ENCODE results near the gene NDUFB3.
"Not testable (repeated sequence)": the region's sequence is repeated elsewhere in the genome, so short reads cannot be mapped to it uniquely, and the experiment has no call there.

The NDUFB3 gene

DNA sequence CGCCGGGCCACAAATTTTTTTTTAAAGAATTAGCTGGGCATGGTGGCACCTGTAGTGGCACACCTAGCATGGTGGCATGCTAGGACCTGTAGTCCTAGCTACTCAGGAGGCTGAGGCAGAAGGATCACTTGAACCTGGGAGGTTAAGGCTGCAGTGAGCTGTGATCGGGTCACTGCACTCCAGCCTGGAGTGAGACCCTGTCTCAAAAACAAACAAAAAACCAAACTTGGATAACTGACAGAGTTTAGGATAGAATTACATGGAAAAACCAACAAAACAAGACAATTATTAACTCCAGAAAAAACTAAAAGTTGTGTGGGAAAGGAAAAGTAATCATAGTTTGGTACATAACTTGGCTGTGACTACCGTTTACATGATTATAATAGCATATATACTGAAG, 42.5 kb downstream of the NDUFB3 start:
- H3K4me3 ChIP-seq (ENCODE audit: low read depth, low read length) = peak overlapping the region; percentile 88
- no peak for DNase-seq (ENCODE audit: low read depth)
- TF ChIP-seq, protein P1, sequence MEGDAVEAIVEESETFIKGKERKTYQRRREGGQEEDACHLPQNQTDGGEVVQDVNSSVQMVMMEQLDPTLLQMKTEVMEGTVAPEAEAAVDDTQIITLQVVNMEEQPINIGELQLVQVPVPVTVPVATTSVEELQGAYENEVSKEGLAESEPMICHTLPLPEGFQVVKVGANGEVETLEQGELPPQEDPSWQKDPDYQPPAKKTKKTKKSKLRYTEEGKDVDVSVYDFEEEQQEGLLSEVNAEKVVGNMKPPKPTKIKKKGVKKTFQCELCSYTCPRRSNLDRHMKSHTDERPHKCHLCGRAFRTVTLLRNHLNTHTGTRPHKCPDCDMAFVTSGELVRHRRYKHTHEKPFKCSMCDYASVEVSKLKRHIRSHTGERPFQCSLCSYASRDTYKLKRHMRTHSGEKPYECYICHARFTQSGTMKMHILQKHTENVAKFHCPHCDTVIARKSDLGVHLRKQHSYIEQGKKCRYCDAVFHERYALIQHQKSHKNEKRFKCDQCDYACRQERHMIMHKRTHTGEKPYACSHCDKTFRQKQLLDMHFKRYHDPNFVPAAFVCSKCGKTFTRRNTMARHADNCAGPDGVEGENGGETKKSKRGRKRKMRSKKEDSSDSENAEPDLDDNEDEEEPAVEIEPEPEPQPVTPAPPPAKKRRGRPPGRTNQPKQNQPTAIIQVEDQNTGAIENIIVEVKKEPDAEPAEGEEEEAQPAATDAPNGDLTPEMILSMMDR (IDR thresholded peaks at IDR 0.05; ENCODE audit: insufficient read depth, low read depth, low read length, missing control alignments) = no peak

DNA sequence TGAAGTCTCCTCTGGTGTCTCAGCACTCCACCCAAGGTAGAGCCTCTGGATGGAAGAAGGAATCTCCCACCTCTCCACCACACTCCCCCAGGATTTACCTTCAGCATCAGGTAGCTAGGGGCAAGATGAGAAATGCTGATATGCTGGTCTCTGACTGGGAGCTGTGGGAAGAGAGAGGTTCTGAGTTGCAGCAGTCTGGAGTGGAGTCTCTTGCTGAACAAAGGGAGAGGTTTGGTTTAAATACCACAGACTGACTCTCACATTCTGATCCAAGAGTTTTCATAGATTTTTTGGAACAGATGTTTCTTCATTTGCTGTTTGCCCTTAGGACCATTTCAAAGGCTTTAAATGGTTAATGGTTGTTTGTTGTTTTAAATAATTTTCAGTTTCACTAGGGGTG, 43.0 kb downstream of the NDUFB3 start:
- peak overlapping the region; percentile 88 for H3K4me3 ChIP-seq (ENCODE audit: low read depth, low read length)
- TF ChIP-seq, protein P1 (IDR thresholded peaks at IDR 0.05; ENCODE audit: insufficient read depth, low read depth, low read length, missing control alignments) = no peak
- DNase-seq (ENCODE audit: low read depth) = no peak

DNA sequence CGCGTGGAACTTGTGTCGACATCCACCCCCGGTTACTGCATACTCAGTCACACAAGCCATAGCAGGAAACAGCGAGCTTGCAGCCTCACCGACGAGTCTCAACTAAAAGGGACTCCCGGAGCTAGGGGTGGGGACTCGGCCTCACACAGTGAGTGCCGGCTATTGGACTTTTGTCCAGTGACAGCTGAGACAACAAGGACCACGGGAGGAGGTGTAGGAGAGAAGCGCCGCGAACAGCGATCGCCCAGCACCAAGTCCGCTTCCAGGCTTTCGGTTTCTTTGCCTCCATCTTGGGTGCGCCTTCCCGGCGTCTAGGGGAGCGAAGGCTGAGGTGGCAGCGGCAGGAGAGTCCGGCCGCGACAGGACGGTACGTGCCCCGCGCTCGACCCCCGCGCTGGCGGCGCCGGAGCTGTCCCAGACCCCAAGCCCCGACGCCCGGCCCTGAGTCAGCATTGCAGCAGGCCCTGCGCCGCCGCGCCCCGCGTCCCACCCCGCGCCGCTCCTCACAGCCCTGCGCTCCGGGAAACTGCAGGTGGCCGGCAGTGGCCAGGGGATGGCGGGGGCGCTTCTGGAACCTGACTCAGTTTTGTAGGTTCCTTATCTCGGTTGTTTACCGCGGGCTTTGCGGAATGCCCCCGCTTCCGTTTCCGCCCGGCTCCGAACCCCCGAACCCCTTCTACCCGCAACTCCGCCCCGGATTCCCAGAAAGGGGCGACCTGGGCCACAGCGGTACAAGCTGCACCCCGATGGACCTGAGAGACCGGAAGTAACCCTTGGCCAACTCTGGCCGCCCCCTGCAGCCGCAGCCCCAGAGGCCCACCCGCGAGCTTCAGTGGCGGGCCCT, 44.5 kb downstream of the NDUFB3 start, which contains the start of gene CFLAR:
Gene CFLAR, plus strand, starts transcription at position 50 of the 844 bp plus-strand sequence. CDS start 13,702 bp downstream, outside the sequence.
- peak; percentile 94 for DNase-seq (ENCODE audit: low read depth)
- TF ChIP-seq, protein P1 (IDR thresholded peaks at IDR 0.05; ENCODE audit: insufficient read depth, low read depth, low read length, missing control alignments) = no peak
- peak within 1 kb of the TSS; percentile 88 for H3K4me3 ChIP-seq (ENCODE audit: low read depth, low read length)

DNA sequence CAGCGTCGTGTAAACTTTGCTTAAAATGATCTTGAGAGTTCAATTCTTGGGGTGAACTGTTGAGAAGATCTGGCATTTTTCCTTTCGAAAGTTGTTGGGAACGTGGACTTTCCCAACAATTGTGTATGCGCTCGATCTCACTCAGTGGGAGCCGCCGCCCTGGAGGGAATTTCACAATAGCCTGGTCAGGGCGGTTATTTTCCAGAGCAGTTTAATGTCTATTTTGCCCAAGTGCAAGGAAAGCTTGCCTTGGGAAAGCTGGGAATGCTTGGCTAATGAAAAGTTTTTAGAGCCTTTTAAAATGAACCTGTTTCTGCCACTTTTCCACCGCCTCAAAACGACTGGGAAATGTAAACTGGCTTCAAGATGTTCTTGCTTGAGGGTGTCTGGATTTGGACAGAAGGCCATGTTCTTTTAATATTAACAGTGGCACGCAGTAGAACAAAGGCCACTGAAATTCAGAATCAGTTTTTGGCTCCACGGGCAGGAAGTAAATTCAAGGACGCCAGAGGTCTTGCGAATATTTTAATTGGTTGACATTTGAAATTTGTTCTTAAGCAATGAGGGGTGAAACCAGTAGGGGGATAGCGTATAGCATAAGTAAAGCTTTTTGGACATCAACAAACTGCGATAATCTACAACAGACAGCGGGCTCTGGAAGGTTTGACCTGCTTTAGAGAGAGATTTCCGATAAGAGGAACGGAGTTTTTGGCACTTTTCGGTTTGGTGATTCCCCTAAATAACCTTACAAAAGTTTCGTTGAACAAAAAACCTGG, 45.3 kb downstream of the NDUFB3 start:
- peak overlapping the region; percentile 88 for H3K4me3 ChIP-seq (ENCODE audit: low read depth, low read length)

DNA sequence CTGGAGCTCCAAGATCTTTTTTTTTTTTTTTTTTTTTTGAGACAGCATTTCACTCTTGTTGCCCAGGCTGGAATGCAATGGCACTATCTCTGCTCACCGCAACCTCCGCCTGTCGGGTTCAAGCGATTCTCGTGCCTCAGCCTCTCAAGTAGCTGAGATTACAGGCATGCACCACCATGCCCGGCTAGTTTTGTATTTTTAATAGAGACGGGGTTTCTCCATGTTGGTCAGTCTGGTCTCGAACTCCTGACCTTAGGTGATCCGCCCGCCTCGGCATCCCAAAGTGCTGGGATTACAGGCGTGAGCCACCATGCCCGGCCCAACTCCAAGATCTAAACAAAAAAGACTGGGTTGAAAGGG, 45.9 kb downstream of the NDUFB3 start:
- DNase-seq (ENCODE audit: low read depth) = not testable (repeated sequence)
- peak overlapping the region; percentile 88 for H3K4me3 ChIP-seq (ENCODE audit: low read depth, low read length)

More for the DNA sequence above, 45.3 kb downstream of the NDUFB3 start:
- DNase-seq (ENCODE audit: low read depth) = peak; percentile 94
- TF ChIP-seq, protein P1 (IDR thresholded peaks at IDR 0.05; ENCODE audit: insufficient read depth, low read depth, low read length, missing control alignments) = peak; percentile 37

DNA sequence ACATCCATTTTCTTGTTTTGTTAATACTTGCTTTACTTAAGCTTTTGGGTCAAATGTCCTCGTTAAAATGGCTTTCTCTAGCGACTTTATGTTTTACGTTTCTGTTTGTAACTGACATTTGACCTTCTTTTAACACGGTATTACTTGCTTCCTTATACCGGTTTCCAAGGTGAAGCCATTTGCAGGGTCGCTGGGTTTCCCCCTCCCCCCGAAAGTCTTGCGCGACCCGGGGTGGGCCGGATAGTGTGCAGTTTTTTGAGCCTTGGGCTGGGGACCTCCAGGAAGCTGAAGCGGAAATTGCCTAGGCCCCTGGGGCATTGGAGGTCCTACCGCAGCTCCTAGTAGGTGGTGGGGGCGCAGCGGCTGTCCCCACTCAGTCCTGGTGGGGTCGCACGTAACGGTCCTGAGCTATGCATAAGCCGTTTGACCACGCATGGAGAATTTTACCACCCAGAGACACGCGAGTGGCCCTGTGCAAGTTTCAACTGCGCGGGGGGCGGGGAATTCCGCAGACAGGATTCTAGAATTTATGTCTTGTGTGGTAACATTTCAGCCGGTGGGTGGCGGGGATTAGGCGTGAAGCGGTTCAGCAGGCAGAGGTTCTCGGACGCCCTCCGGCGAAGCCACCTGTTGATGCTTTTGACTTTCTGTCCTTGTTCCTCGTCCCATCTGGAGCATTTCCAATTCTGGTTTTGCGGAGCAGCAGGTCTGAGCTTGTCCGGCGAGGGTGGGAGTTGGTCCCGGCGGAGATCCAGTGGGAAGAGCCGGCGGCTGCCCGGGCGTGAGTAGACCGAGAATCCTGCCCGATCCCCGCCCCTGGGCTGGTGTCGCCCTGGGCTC, 46.5 kb downstream of the NDUFB3 start:
- TF ChIP-seq, protein P1 (IDR thresholded peaks at IDR 0.05; ENCODE audit: insufficient read depth, low read depth, low read length, missing control alignments) = peak; percentile 29

More for the DNA sequence above, 46.5 kb downstream of the NDUFB3 start:
- DNase-seq (ENCODE audit: low read depth) = peak; percentile 97
- H3K4me3 ChIP-seq (ENCODE audit: low read depth, low read length) = peak overlapping the region; percentile 88

All from GM12865 (cell line).